ENCODE results near the gene TBC1D17.

DNA sequence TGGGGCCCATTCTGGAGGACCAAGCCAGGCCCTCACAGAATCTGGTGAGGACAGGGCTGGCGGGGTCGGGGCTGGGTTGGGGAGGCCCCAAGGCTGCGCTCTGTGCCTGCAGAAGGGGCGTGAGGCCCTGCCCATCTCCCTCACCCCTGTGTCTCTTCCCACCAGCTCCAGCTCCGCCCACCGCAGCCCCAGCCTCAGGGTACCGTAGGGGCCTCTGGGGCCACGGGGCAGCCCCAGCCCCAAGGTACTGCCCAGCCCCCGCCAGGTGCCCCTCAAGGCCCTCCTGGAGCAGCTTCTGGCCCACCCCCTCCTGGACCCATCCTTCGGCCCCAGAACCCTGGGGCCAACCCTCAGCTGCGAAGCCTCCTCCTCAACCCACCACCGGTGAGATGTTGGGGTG is 41.9 kb upstream of the TBC1D17 start:
- TF ChIP-seq, protein P1, sequence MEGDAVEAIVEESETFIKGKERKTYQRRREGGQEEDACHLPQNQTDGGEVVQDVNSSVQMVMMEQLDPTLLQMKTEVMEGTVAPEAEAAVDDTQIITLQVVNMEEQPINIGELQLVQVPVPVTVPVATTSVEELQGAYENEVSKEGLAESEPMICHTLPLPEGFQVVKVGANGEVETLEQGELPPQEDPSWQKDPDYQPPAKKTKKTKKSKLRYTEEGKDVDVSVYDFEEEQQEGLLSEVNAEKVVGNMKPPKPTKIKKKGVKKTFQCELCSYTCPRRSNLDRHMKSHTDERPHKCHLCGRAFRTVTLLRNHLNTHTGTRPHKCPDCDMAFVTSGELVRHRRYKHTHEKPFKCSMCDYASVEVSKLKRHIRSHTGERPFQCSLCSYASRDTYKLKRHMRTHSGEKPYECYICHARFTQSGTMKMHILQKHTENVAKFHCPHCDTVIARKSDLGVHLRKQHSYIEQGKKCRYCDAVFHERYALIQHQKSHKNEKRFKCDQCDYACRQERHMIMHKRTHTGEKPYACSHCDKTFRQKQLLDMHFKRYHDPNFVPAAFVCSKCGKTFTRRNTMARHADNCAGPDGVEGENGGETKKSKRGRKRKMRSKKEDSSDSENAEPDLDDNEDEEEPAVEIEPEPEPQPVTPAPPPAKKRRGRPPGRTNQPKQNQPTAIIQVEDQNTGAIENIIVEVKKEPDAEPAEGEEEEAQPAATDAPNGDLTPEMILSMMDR (IDR thresholded peaks at IDR 0.05): no peak
- TF ChIP-seq POLR2A (IDR thresholded peaks at IDR 0.05): no peak
